ENCODE results near the gene TMSB4X. TPM values are rescaled to one million over a fixed set of nuclear protein-coding genes. Genes with fewer than 3 reads are reported as not detected.

The TMSB4X gene
- total and polyA plus RNA-seq, 2 of the 4 experiments (the other 2 are of a cell fraction), result 4,648 to 11,116 TPM

GRCh38 chrX:12981880-12982279 lies 7.0 kb downstream of the TMSB4X start:
- Histone ChIP-seq H3K18ac (ENCODE audit: low read depth, low read length) (no peak overlapping the region), H3K9ac (ENCODE audit: low read depth, low read length) (no peak overlapping the region), H3K36me3 (ENCODE audit: control insufficient read depth, insufficient read depth, low read length) (peaks cover 3% of the 10 kb centered on the region), H3K27me3 (ENCODE audit: control insufficient read depth, insufficient read depth, low read length) (no peaks in the 10 kb centered on the region), H2BK15ac (ENCODE audit: low read depth, low read length) (no peak overlapping the region), H3K4ac (ENCODE audit: low read depth, low read length) (no peak overlapping the region), H3K14ac (replicated peaks; ENCODE audit: low read depth, low read length) (no peak overlapping the region), H4K91ac (ENCODE audit: insufficient read depth, low read depth, low read length) (no peak overlapping the region), H3K4me1 (ENCODE audit: control insufficient read depth, insufficient read depth, low read length) (no peaks in the 10 kb centered on the region; the same call in 1 of the 2 replicates), H4K20me1 (ENCODE audit: insufficient read depth, low read length) (no peaks in the 10 kb centered on the region; the same call in 1 of the 2 replicates), H2BK120ac (ENCODE audit: low read depth, low read length) (no peak overlapping the region), H3K27ac (ENCODE audit: insufficient read depth, low read length) (no peak overlapping the region), H2BK20ac (ENCODE audit: low read depth, low read length) (no peak overlapping the region), H4K5ac (ENCODE audit: low read depth, low read length) (no peak overlapping the region), H2AFZ (replicated peaks; ENCODE audit: low read length, poor library complexity) (no peak overlapping the region), H3K79me1 (ENCODE audit: low read depth in 1 of 2, low read length in 2 of 2) (no peaks in the 10 kb centered on the region), H3K56ac (ENCODE audit: extremely low read depth, insufficient read depth, low read length) (no peak overlapping the region), H2BK5ac (ENCODE audit: low read depth, low read length, poor library complexity, severe bottlenecking) (no peak overlapping the region), H3K23ac (ENCODE audit: low read depth, low read length) (no peak overlapping the region), H3K4me3 (ENCODE audit: insufficient read depth, low read depth, low read length) (no peak overlapping the region), H2AK9ac (replicated peaks; ENCODE audit: low read depth, low read length, poor library complexity) (no peak overlapping the region), H4K8ac (ENCODE audit: low read depth in 2 of 2, low read length in 2 of 2) (no peak overlapping the region), H3K4me2 (ENCODE audit: low read depth, low read length) (no peak overlapping the region), H2AK5ac (ENCODE audit: low read depth, low read length) (peak overlapping the region; percentile 8; the same call in 1 of the 2 replicates), H3K9me3 (ENCODE audit: control insufficient read depth, insufficient read depth, low read length) (no peaks in the 10 kb centered on the region), H3K9me1 (ENCODE audit: insufficient read depth, low read length) (peaks cover 7% of the 10 kb centered on the region; the same call in 1 of the 2 replicates)
- dilution Hi-C loops (cut with HindIII; ENCODE audit: low sequenced_read_pairs, unreplicated experiment) (no loop called here), in situ Hi-C loops (cut with MboI; ENCODE audit: low sequenced_read_pairs) (loop anchor here (10.0 kb wide), 1 partner anchor 393 kb away; no protein-coding TSS in a partner anchor), intact Hi-C loops (cut with micrococcal nuclease) (no loop called here)
- ATAC-seq (ENCODE audit: low read depth) (no peak), DNase-seq (no peak)
- ChIA-PET POLR2A (ENCODE audit: unreplicated experiment) (no interaction called here), CTCF (no interaction called here)
- no peak for TF ChIP-seq MXI1 (IDR thresholded peaks at IDR 0.05; ENCODE audit: borderline replicate concordance, low read depth, low read length)
- no peak for TF ChIP-seq NFE2L2 (IDR thresholded peaks at IDR 0.05; ENCODE audit: low read depth, low read length)
- TF ChIP-seq MAFK (IDR thresholded peaks at IDR 0.05; ENCODE audit: low read depth, low read length), result no peak
- TF ChIP-seq MAZ (IDR thresholded peaks at IDR 0.05; ENCODE audit: borderline replicate concordance, low read depth, low read length), result no peak
- no peak for TF ChIP-seq USF2 (IDR thresholded peaks at IDR 0.05; ENCODE audit: low read depth, low read length)
- TF ChIP-seq BHLHE40 (IDR thresholded peaks at IDR 0.05; ENCODE audit: low read depth, low read length), result no peak
- no peak for TF ChIP-seq CTCF (conservative IDR thresholded peaks at IDR 0.05; ENCODE audit: low read depth, low read length)
- TF ChIP-seq RCOR1 (IDR thresholded peaks at IDR 0.05; ENCODE audit: insufficient replicate concordance, low read length), result no peak
- no peak for TF ChIP-seq SMC3 (IDR thresholded peaks at IDR 0.05; ENCODE audit: low read depth, low read length)
- no peak for TF ChIP-seq CHD1 (IDR thresholded peaks at IDR 0.05; ENCODE audit: low read depth, low read length)
- no peak for TF ChIP-seq RAD21 (IDR thresholded peaks at IDR 0.05; ENCODE audit: low read length)
- TF ChIP-seq ELK1 (IDR thresholded peaks at IDR 0.05; ENCODE audit: borderline replicate concordance, low read depth, low read length), result no peak
- no peak for TF ChIP-seq CEBPB (IDR thresholded peaks at IDR 0.05; ENCODE audit: low read depth, low read length)
- no TSS peak for BruUV-seq (replicated peaks)
- WGBS, 2 experiments (ENCODE audit: extremely low coverage in 2 of 2, insufficient read length in 1 of 2), result no CpG with 5 or more reads among the region's 3 CpGs
